Stomach (tissue), 4 donors: ENCODE measurements around the gene HDHD5.

Experiments used
- EP300 ChIP-seq: sonication (generic); formaldehyde crosslinking; IDR thresholded peaks from one replicate; pipeline ENCODE4 v1.6.1; 2017; ENCODE audit warnings: antibody characterized with exemption
- TF ChIP-seq, protein P1 (sequence below), 7 experiments: fragments of 450-650 bp in 4 of 7; fragments of 200-600 bp in 3 of 7; sonication (generic) in 3 of 7; IDR thresholded peaks; one replicate each; pipeline ENCODE4 v1.5.1; 2016 to 2019; ENCODE audit warnings: antibody characterized with exemption in 7 of 7, control low read depth in 2 of 7, mild to moderate bottlenecking in 1 of 7

DNA sequence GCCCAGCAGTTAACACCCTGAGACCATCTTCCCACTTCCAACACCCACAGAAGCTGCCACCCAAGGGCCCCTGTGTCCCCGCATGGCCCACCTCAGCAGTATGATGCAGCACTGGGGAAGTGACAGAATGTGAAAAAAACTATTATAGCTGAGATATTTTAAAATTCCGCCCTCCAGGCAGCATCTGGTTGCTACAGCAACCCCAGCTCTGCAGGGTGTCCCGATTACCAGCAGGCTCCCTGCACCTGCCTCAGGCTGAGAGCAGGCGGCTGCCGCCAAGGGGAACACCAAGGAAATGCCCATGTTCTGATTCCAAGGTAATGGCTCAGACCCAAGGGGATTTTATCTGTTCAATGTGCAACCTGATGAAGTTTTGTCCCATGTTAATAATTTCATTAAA is 27.4 kb downstream of the HDHD5 start:
- TF ChIP-seq, protein P1, sequence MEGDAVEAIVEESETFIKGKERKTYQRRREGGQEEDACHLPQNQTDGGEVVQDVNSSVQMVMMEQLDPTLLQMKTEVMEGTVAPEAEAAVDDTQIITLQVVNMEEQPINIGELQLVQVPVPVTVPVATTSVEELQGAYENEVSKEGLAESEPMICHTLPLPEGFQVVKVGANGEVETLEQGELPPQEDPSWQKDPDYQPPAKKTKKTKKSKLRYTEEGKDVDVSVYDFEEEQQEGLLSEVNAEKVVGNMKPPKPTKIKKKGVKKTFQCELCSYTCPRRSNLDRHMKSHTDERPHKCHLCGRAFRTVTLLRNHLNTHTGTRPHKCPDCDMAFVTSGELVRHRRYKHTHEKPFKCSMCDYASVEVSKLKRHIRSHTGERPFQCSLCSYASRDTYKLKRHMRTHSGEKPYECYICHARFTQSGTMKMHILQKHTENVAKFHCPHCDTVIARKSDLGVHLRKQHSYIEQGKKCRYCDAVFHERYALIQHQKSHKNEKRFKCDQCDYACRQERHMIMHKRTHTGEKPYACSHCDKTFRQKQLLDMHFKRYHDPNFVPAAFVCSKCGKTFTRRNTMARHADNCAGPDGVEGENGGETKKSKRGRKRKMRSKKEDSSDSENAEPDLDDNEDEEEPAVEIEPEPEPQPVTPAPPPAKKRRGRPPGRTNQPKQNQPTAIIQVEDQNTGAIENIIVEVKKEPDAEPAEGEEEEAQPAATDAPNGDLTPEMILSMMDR (IDR thresholded peaks at IDR 0.05): no peak
- TF ChIP-seq EP300: no peak
